ENCODE measurements around the gene ETDB.

Gene ETDB

GRCh38 chrX:135081693-135082404 lies 38.5 kb downstream of the ETDB start:
- H3K9me3 ChIP-seq (ENCODE audit: control insufficient read depth, low read length) = no peaks in the 10 kb centered on the region
- no peak overlapping the region for H3K9ac ChIP-seq
- no peak for TF ChIP-seq CTCF (IDR thresholded peaks at IDR 0.05)
- no peak overlapping the region for H3K27ac ChIP-seq
- no peaks in the 10 kb centered on the region for H3K36me3 ChIP-seq (ENCODE audit: control insufficient read depth, insufficient read depth, low read length)
- no peaks in the 10 kb centered on the region for H3K79me2 ChIP-seq
- H2AFZ ChIP-seq = no peak overlapping the region
- H3K4me2 ChIP-seq (ENCODE audit: low read length) = no peak overlapping the region
- H3K4me1 ChIP-seq = no peaks in the 10 kb centered on the region
- H3K4me3 ChIP-seq (ENCODE audit: low read depth, low read length) = no peak overlapping the region
- no peaks in the 10 kb centered on the region for H3K27me3 ChIP-seq (ENCODE audit: control insufficient read depth, insufficient read depth, low read length)
